HepG2 (cell line): ENCODE measurements around the gene SLC6A8. TPM values are rescaled to one million over a fixed set of nuclear protein-coding genes. Genes with fewer than 3 reads are reported as not detected.

Experiments
- ATAC-seq: fragments of 200-7000 bp; cut with Tn5 transposase; 3 replicates; pipeline ENCODE4 v1.9.1; 2020; ENCODE audit warnings: mild to moderate bottlenecking, moderate library complexity
- BruUV-seq: library from RNA; stranded (reverse); fragments of 400-500 nt; replicated peaks from 2 replicates; lab custom pipeline; 2021; lab: Mats Ljungman, UMichigan
- CTCF ChIA-PET: fragments of 300-600 bp; formaldehyde crosslinking; extraction: SDS; loops from one replicate; lab custom pipeline; 2021; ENCODE audit warnings: low total read pairs, inconsistent platforms, low intra/inter-chr PET ratio; lab: Yijun Ruan, JAX
- POLR2A ChIA-PET: fragments of 350-600 bp; sonication (Branson Sonifier 250); formaldehyde crosslinking; loops from one replicate; lab custom pipeline; 2020; ENCODE audit warnings: antibody characterized with exemption, inconsistent platforms; lab: Yijun Ruan, JAX
- DNase-seq: peaks from one replicate; pipeline ENCODE4 v3.0.0-alpha.2; 2015; ENCODE audit warnings: low spot score
- FAIRE-seq: peaks from 3 replicates; lab custom pipeline; 2011; peaks lifted over from hg19 to GRCh38; lab: Jason Lieb, UNC
- H2AFZ ChIP-seq: one replicate; pipeline ENCODE4 v1.6.1; 2011; ENCODE audit warnings: low read length, inconsistent platforms
- H3K27ac ChIP-seq: fragments of 300-600 bp; 3 replicates; pipeline ENCODE4 v1.8.0; 2011; ENCODE audit warnings: mixed run types, mild to moderate bottlenecking, mixed read lengths, low read length, inconsistent platforms; ENCODE audit not compliant: insufficient read depth; ENCODE audit errors: extremely low read length
- H3K27me3 ChIP-seq, 2 experiments: fragments of 200-600 bp in 1 of 2; 2 replicates in 1 of 2; 3 replicates in 1 of 2; pipeline versions ENCODE4 v1.6.0 to v1.8.0; 2011; ENCODE audit warnings: low read length in 2 of 2, mild to moderate bottlenecking in 2 of 2, moderate library complexity in 2 of 2, inconsistent platforms in 1 of 2; ENCODE audit not compliant: insufficient read depth in 2 of 2, control insufficient read depth in 1 of 2
- H3K36me3 ChIP-seq, 2 experiments: fragments of 200-600 bp in 1 of 2; replicated peaks in 1 of 2; 2 replicates in 1 of 2; 3 replicates in 1 of 2; pipeline versions ENCODE4 v1.5.1 to v1.8.0; 2011; ENCODE audit warnings: low read length in 2 of 2, inconsistent platforms in 1 of 2; ENCODE audit not compliant: insufficient read depth in 2 of 2, control insufficient read depth in 1 of 2
- H3K4me1 ChIP-seq: 2 replicates; pipeline ENCODE4 v1.5.1; 2012; ENCODE audit warnings: low read length, inconsistent platforms; ENCODE audit not compliant: insufficient read depth
- H3K4me2 ChIP-seq: 2 replicates; pipeline ENCODE4 v1.6.0; 2011; ENCODE audit warnings: low read depth, low read length, inconsistent platforms
- H3K4me3 ChIP-seq, 3 experiments: fragments of 200-600 bp in 1 of 3; sonication (generic), shearing (Covaris generic) in 1 of 3; replicated peaks in 1 of 3; 2 replicates each; pipeline ENCODE4 v1.5.1; 2011 to 2016; ENCODE audit warnings: low read length in 3 of 3, inconsistent platforms in 2 of 3, low read depth in 2 of 3, mild to moderate bottlenecking in 2 of 3, control low read depth in 1 of 3, mixed read lengths in 1 of 3; ENCODE audit not compliant: insufficient read depth in 1 of 3
- H3K79me2 ChIP-seq: one replicate; pipeline ENCODE4 v1.6.1; 2011; ENCODE audit warnings: low read length, inconsistent platforms; ENCODE audit not compliant: insufficient read depth
- H3K9ac ChIP-seq: 2 replicates; pipeline ENCODE4 v1.6.0; 2011; ENCODE audit warnings: mild to moderate bottlenecking, low read depth, low read length, inconsistent platforms; ENCODE audit not compliant: insufficient read depth
- H3K9me3 ChIP-seq: 2 replicates; pipeline ENCODE4 v1.5.1; 2012; ENCODE audit warnings: mild to moderate bottlenecking, low read length
- H4K20me1 ChIP-seq: 2 replicates; pipeline ENCODE4 v1.6.0; 2011; ENCODE audit warnings: inconsistent platforms, mild to moderate bottlenecking, low read length, moderate library complexity; ENCODE audit not compliant: insufficient read depth
- NFE2 ChIP-seq: sonication (generic); formaldehyde crosslinking; IDR thresholded peaks from 2 replicates; pipeline ENCODE4 v1.4.0; 2020; ENCODE audit warnings: missing genetic modification reagents
- RARA ChIP-seq: IDR thresholded peaks from 2 replicates; pipeline ENCODE4 v1.6.1; 2016; ENCODE audit warnings: missing genetic modification reagents, missing compliant biosample characterization
- SALL2 ChIP-seq: sonication (generic); formaldehyde crosslinking; IDR thresholded peaks from 2 replicates; pipeline ENCODE4 v1.8.1; 2023; ENCODE audit warnings: mild to moderate bottlenecking, missing genetic modification reagents, inconsistent platforms
- SP140L ChIP-seq: sonication (generic); formaldehyde crosslinking; IDR thresholded peaks from 2 replicates; pipeline ENCODE4 v1.4.0; 2020; ENCODE audit warnings: missing genetic modification reagents, borderline replicate concordance
- SRSF4 ChIP-seq: fragments of 200-400 bp; formaldehyde crosslinking; IDR thresholded peaks from one replicate; pipeline ENCODE4 v1.6.1; 2018; ENCODE audit warnings: mild to moderate bottlenecking, low read depth, low read length, moderate library complexity; ENCODE audit not compliant: poor library complexity, severe bottlenecking
- SUZ12 ChIP-seq: fragments of 150-350 bp; IDR thresholded peaks from 2 replicates; pipeline ENCODE4 v1.6.1; 2014; ENCODE audit warnings: low read depth, low read length
- TAF15 ChIP-seq: fragments of 200-400 bp; formaldehyde crosslinking; IDR thresholded peaks from one replicate; pipeline ENCODE4 v1.6.1; 2018; ENCODE audit warnings: mild to moderate bottlenecking, low read depth, low read length; ENCODE audit not compliant: poor library complexity, severe bottlenecking
- TBL1XR1 ChIP-seq: fragments of 150-350 bp; IDR thresholded peaks from 2 replicates; pipeline ENCODE4 v1.6.1; 2014; ENCODE audit warnings: borderline replicate concordance, low read length; ENCODE audit not compliant: partially characterized antibody
- ZBTB38 ChIP-seq: sonication (generic); formaldehyde crosslinking; IDR thresholded peaks from 2 replicates; pipeline ENCODE4 v1.5.1; 2020; ENCODE audit warnings: mild to moderate bottlenecking, missing genetic modification reagents
- ZFYVE20 ChIP-seq: sonication (generic); formaldehyde crosslinking; IDR thresholded peaks from 2 replicates; pipeline ENCODE4 v1.8.0; 2023; ENCODE audit warnings: low read depth, mild to moderate bottlenecking, moderate library complexity, missing genetic modification reagents, borderline replicate concordance
- ZNF3 ChIP-seq: IDR thresholded peaks from 2 replicates; pipeline ENCODE4 v1.7.0; 2017; ENCODE audit warnings: inconsistent platforms
- ZNF644 ChIP-seq: IDR thresholded peaks from 2 replicates; pipeline ENCODE4 v1.6.1; 2016; ENCODE audit warnings: low read depth
- ZNF670 ChIP-seq: sonication (generic); formaldehyde crosslinking; IDR thresholded peaks from 2 replicates; pipeline ENCODE4 v1.8.0; 2022; ENCODE audit warnings: mild to moderate bottlenecking, missing genetic modification reagents, borderline replicate concordance
- ZNF713 ChIP-seq: sonication (generic); formaldehyde crosslinking; IDR thresholded peaks from 2 replicates; pipeline ENCODE4 v1.4.0; 2020; ENCODE audit warnings: mild to moderate bottlenecking, missing genetic modification reagents
- WGBS: methylation state at CpG from one replicate; pipeline ENCODE4 v1.1.6; 2017; ENCODE audit warnings: low lambda C conversion rate; 5-methylcytosine and 5-hydroxymethylcytosine counted together
- in situ Hi-C: cut with HindIII; loops from 2 replicates; pipeline ENCODE4 v1.10.0; 2017; ENCODE audit warnings: low pct_unique_long_range_greater_than_20kb; ENCODE audit not compliant: extremely low pct_ligation_motif_present
- intact Hi-C: fragments of 100-400 bp; cut with micrococcal nuclease; formaldehyde crosslinking; loops from one replicate; pipeline ENCODE4 v1.10.0; 2022; ENCODE audit not compliant: unreplicated experiment
- polyA plus RNA-seq, 8 experiments: library from polyadenylated mRNA; depleted of rRNA in 3 of 8; stranded (reverse) in 7 of 8; unstranded in 1 of 8; fragments of >200 nt; fragmentation: Illumina TruSeq in 4 of 8; extraction: Trizol in 4 of 8; gene quantifications; 2 replicates each; pipeline versions ENCODE4 v1.2.1 to v1.2.3, GENCODE V29; 2011 to 2016; ENCODE audit warnings: low read depth in 4 of 8, missing spikeins in 1 of 8, mixed read lengths in 1 of 8; ENCODE audit not compliant: insufficient read depth in 1 of 8
- total RNA-seq, 5 experiments: library from RNA; depleted of rRNA; stranded (reverse); fragments of >200 nt; fragmentation: Illumina TruSeq; extraction: Trizol; gene quantifications; 2 replicates each; pipeline ENCODE4 v1.2.3, GENCODE V29; 2016; ENCODE audit warnings: low read depth in 1 of 5
- TF ChIP-seq, protein P1 (sequence below), 2 experiments: sonication (generic) in 1 of 2; formaldehyde crosslinking in 1 of 2; IDR thresholded peaks; 2 replicates each; pipeline versions ENCODE4 v1.4.0 to v1.6.1; 2018 to 2020; ENCODE audit warnings: missing genetic modification reagents in 2 of 2, borderline replicate concordance in 1 of 2, low read depth in 1 of 2, mild to moderate bottlenecking in 1 of 2, missing biosample characterization in 1 of 2
- TF ChIP-seq, protein P2 (sequence below): sonication (generic); formaldehyde crosslinking; IDR thresholded peaks from 2 replicates; pipeline ENCODE4 v1.5.1; 2020; ENCODE audit warnings: mild to moderate bottlenecking, missing genetic modification reagents, moderate library complexity

SLC6A8 gene
- total and polyA plus RNA-seq, 2 of the 13 experiments (the other 11 are each of a cell fraction or from before 2014, with no cell fraction given), result 13.9 to 176 TPM

DNA sequence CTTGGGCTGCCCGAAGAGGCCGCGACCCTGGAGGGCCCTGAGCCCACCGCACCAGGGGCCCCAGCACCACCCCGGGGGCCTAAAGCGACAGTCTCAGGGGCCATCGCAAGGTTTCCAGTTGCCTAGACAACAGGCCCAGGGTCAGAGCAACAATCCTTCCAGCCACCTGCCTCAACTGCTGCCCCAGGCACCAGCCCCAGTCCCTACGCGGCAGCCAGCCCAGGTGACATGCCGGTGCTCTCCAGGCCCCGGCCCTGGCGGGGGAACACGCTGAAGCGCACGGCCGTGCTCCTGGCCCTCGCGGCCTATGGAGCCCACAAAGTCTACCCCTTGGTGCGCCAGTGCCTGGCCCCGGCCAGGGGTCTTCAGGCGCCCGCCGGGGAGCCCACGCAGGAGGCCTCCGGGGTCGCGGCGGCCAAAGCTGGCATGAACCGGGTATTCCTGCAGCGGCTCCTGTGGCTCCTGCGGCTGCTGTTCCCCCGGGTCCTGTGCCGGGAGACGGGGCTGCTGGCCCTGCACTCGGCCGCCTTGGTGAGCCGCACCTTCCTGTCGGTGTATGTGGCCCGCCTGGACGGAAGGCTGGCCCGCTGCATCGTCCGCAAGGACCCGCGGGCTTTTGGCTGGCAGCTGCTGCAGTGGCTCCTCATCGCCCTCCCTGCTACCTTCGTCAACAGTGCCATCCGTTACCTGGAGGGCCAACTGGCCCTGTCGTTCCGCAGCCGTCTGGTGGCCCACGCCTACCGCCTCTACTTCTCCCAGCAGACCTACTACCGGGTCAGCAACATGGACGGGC lies 37.5 kb downstream of the SLC6A8 start (continued):
- 0 out of 2 replicates have a peak, but pooled peaks have one; percentile 3 for TF ChIP-seq SALL2 (CRISPR knock-in tag)

DNA sequence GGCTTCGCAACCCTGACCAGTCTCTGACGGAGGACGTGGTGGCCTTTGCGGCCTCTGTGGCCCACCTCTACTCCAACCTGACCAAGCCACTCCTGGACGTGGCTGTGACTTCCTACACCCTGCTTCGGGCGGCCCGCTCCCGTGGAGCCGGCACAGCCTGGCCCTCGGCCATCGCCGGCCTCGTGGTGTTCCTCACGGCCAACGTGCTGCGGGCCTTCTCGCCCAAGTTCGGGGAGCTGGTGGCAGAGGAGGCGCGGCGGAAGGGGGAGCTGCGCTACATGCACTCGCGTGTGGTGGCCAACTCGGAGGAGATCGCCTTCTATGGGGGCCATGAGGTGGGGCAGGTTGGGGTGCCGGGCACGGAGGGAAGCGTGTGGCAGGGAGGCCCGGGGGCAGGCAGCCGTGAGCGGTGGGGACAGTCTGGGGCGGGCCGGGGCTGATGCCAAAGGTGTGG lies 38.1 kb downstream of the SLC6A8 start:
- H3K4me2 ChIP-seq, result peak overlapping the region; percentile 84
- H3K79me2 ChIP-seq, result peaks cover 43% of the 10 kb centered on the region
- ChIA-PET CTCF (no interaction called here), POLR2A (interaction anchor here (0.9 to 3.8 kb wide), 10 partner anchors 16 to 103 kb away, joined by 3 to 16 read pairs (median 6); partner anchors contain the start of genes DUSP9, PLXNB3 and SLC6A8)
- H3K4me1 ChIP-seq, result peaks cover 47% of the 10 kb centered on the region
- peaks cover 0 to 7% of the 10 kb centered on the region in 2 experiments; a peak in 1 of 5 replicates for H3K36me3 ChIP-seq
- no TSS peak for BruUV-seq
- H3K9ac ChIP-seq, result peak overlapping the region; percentile 85
- ATAC-seq (no peak), FAIRE-seq (no peak), DNase-seq (no peak)
- no peaks in the 10 kb centered on the region for H3K27me3 ChIP-seq
- no peaks in the 10 kb centered on the region for H3K9me3 ChIP-seq
- peak overlapping the region; percentile 92 for H3K27ac ChIP-seq
- H3K4me3 ChIP-seq, result peak overlapping the region; percentile 60 to 79 (median 79); a peak in 5 of 6 replicates
- no peak overlapping the region for H2AFZ ChIP-seq
- peaks cover 34% of the 10 kb centered on the region; the same call in 1 of the 2 replicates for H4K20me1 ChIP-seq
- WGBS, result 0% methylated on average over 10 of the region's 35 CpGs
- intact Hi-C loops, result no loop called here
- in situ Hi-C loops, result no loop called here
- TF ChIP-seq ZNF670 (CRISPR knock-in tag) (no peak), TAF15 (no peak), ZNF644 (no peak), ZFYVE20 (CRISPR knock-in tag) (0 out of 2 replicates have a peak, but pooled peaks have one; percentile 45), SP140L (CRISPR knock-in tag) (no peak), TBL1XR1 (no peak), ZNF713 (no peak), SUZ12 (no peak), ZBTB38 (CRISPR knock-in tag) (no peak), NFE2 (no peak), RARA (CRISPR knock-in tag) (no peak), SRSF4 (no peak), ZNF3 (CRISPR knock-in tag) (no peak)
- TF ChIP-seq, protein P1, sequence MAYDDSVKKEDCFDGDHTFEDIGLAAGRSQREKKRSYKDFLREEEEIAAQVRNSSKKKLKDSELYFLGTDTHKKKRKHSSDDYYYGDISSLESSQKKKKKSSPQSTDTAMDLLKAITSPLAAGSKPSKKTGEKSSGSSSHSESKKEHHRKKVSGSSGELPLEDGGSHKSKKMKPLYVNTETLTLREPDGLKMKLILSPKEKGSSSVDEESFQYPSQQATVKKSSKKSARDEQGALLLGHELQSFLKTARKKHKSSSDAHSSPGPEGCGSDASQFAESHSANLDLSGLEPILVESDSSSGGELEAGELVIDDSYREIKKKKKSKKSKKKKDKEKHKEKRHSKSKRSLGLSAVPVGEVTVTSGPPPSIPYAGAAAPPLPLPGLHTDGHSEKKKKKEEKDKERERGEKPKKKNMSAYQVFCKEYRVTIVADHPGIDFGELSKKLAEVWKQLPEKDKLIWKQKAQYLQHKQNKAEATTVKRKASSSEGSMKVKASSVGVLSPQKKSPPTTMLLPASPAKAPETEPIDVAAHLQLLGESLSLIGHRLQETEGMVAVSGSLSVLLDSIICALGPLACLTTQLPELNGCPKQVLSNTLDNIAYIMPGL (CRISPR knock-in tag; IDR thresholded peaks at IDR 0.05; ENCODE audit: borderline replicate concordance in 1 of 2, low read depth in 1 of 2), result 0 out of 4 replicates have a peak, but pooled peaks of 1 of the 2 experiments have one; percentile 3
- TF ChIP-seq, protein P2, sequence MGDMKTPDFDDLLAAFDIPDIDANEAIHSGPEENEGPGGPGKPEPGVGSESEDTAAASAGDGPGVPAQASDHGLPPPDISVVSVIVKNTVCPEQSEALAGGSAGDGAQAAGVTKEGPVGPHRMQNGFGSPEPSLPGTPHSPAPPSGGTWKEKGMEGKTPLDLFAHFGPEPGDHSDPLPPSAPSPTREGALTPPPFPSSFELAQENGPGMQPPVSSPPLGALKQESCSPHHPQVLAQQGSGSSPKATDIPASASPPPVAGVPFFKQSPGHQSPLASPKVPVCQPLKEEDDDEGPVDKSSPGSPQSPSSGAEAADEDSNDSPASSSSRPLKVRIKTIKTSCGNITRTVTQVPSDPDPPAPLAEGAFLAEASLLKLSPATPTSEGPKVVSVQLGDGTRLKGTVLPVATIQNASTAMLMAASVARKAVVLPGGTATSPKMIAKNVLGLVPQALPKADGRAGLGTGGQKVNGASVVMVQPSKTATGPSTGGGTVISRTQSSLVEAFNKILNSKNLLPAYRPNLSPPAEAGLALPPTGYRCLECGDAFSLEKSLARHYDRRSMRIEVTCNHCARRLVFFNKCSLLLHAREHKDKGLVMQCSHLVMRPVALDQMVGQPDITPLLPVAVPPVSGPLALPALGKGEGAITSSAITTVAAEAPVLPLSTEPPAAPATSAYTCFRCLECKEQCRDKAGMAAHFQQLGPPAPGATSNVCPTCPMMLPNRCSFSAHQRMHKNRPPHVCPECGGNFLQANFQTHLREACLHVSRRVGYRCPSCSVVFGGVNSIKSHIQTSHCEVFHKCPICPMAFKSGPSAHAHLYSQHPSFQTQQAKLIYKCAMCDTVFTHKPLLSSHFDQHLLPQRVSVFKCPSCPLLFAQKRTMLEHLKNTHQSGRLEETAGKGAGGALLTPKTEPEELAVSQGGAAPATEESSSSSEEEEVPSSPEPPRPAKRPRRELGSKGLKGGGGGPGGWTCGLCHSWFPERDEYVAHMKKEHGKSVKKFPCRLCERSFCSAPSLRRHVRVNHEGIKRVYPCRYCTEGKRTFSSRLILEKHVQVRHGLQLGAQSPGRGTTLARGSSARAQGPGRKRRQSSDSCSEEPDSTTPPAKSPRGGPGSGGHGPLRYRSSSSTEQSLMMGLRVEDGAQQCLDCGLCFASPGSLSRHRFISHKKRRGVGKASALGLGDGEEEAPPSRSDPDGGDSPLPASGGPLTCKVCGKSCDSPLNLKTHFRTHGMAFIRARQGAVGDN (CRISPR knock-in tag), result peak; percentile 5; the same call in 1 of the 2 replicates
